Astrocyte of the cerebellum (primary cell): ENCODE results near the gene MORC3.
"Not testable (repeated sequence)": the region's sequence is repeated elsewhere in the genome, so short reads cannot be mapped to it uniquely, and the experiment has no call there.

Experiments
- DNase-seq: peaks from one replicate; pipeline ENCODE4 v3.0.0-alpha.2; 2011; ENCODE audit warnings: low read depth
- H3K4me3 ChIP-seq: 2 replicates; pipeline ENCODE4 v1.5.1; 2011; ENCODE audit warnings: mild to moderate bottlenecking, low read depth, low read length, moderate library complexity
- CTCF ChIP-seq: IDR thresholded peaks from 2 replicates; pipeline ENCODE4 v1.5.1; 2012; ENCODE audit warnings: low read length, low read depth, moderate library complexity, mild to moderate bottlenecking; ENCODE audit errors: missing control alignments
- in situ Hi-C: cut with HindIII; loops from 2 replicates; pipeline ENCODE4 v1.10.0; 2017; ENCODE audit warnings: low sequenced_read_pairs

Gene MORC3

GRCh38 chr21:36386031-36386642 lies 66.1 kb downstream of the MORC3 start:
- DNase-seq, result no peak
- in situ Hi-C loops, result no loop called here
- TF ChIP-seq CTCF, result no peak
- H3K4me3 ChIP-seq, result peak overlapping the region; percentile 53

GRCh38 chr21:36388096-36388495 lies 68.1 kb downstream of the MORC3 start:
- no peak overlapping the region for H3K4me3 ChIP-seq
- in situ Hi-C loops, result no loop called here
- DNase-seq, result no peak
- no peak for TF ChIP-seq CTCF

- TF ChIP-seq CTCF, result peak; percentile 60
- in situ Hi-C loops, result no loop called here
- DNase-seq, result peak; percentile 66
- H3K4me3 ChIP-seq, result no peak overlapping the region
Observed at GRCh38 chr21:36388835-36389234, 68.8 kb downstream of the MORC3 start.

GRCh38 chr21:36391649-36392048 lies 71.7 kb downstream of the MORC3 start:
- DNase-seq, H3K4me3 ChIP-seq, in situ Hi-C loops: not testable (repeated sequence)

- in situ Hi-C loops, result no loop called here
Observed at GRCh38 chr21:36395353-36396111, 75.5 kb downstream of the MORC3 start.

GRCh38 chr21:36396325-36396724 lies 76.3 kb downstream of the MORC3 start:
- in situ Hi-C loops, result no loop called here
- TF ChIP-seq CTCF, result no peak
- DNase-seq, result no peak
- H3K4me3 ChIP-seq, result no peak overlapping the region

More at GRCh38 chr21:36395353-36396111, 75.5 kb downstream of the MORC3 start:
- no peak for DNase-seq
- H3K4me3 ChIP-seq, result no peak overlapping the region
- no peak for TF ChIP-seq CTCF

- no peak for DNase-seq
- in situ Hi-C loops, result no loop called here
- TF ChIP-seq CTCF, result no peak
- H3K4me3 ChIP-seq, result no peak overlapping the region
Observed at GRCh38 chr21:36396971-36397370, 77.0 kb downstream of the MORC3 start.
